ENCODE results near the gene FAT3. TPM values are rescaled to one million over a fixed set of nuclear protein-coding genes. Genes with fewer than 3 reads are reported as not detected.

FAT3 gene
- total and polyA plus RNA-seq, 2 of the 13 experiments (the other 11 are each of a cell fraction or from before 2014, with no cell fraction given): not detected

GRCh38 chr11:92212530-92212929 is 12.1 kb upstream of the FAT3 start:
- Histone ChIP-seq H3K36me3 (replicated peaks in 1 of 2; ENCODE audit: control insufficient read depth in 1 of 2, insufficient read depth in 2 of 2, low read length in 2 of 2) (no peaks in the 10 kb centered on the region), H4K20me1 (ENCODE audit: insufficient read depth, low read length) (no peaks in the 10 kb centered on the region), H3K27ac (ENCODE audit: extremely low read length, insufficient read depth, low read length) (no peak overlapping the region), H3K4me1 (ENCODE audit: insufficient read depth, low read length) (no peaks in the 10 kb centered on the region), H3K9me3 (ENCODE audit: low read length) (no peaks in the 10 kb centered on the region), H3K4me3 (replicated peaks in 1 of 3; ENCODE audit: insufficient read depth in 1 of 3, low read depth in 2 of 3, low read length in 3 of 3) (no peak overlapping the region), H2AFZ (ENCODE audit: low read length) (no peak overlapping the region), H3K79me2 (ENCODE audit: insufficient read depth, low read length) (no peaks in the 10 kb centered on the region), H3K9ac (ENCODE audit: insufficient read depth, low read depth, low read length) (no peak overlapping the region), H3K4me2 (ENCODE audit: low read depth, low read length) (no peak overlapping the region), H3K27me3 (ENCODE audit: control insufficient read depth in 1 of 2, insufficient read depth in 2 of 2, low read length in 2 of 2) (no peaks in the 10 kb centered on the region)
- in situ Hi-C loops (cut with HindIII; ENCODE audit: extremely low pct_ligation_motif_present, low pct_unique_long_range_greater_than_20kb) (no loop called here), intact Hi-C loops (cut with micrococcal nuclease; ENCODE audit: unreplicated experiment) (no loop called here)
- ChIA-PET CTCF (ENCODE audit: low intra/inter-chr PET ratio, low total read pairs) (no interaction called here), POLR2A (no interaction called here)
- no peak for FAIRE-seq
- no peak for DNase-seq (ENCODE audit: low spot score)
- ATAC-seq: no peak
- TF ChIP-seq KLF6 (CRISPR knock-in tag; IDR thresholded peaks at IDR 0.05) (no peak), EHMT2 (IDR thresholded peaks at IDR 0.05; ENCODE audit: borderline replicate concordance, low read depth, low read length) (no peak), ZBTB25 (CRISPR knock-in tag; IDR thresholded peaks at IDR 0.05) (no peak), ZNF800 (CRISPR knock-in tag; IDR thresholded peaks at IDR 0.05) (no peak), SOX6 (IDR thresholded peaks at IDR 0.05) (no peak), SOX6 (CRISPR knock-in tag; IDR thresholded peaks at IDR 0.05) (no peak), ZBTB34 (CRISPR knock-in tag; IDR thresholded peaks at IDR 0.05) (no peak), ZNF253 (CRISPR knock-in tag; IDR thresholded peaks at IDR 0.05; ENCODE audit: borderline replicate concordance) (no peak), FOSL2 (CRISPR knock-in tag; IDR thresholded peaks at IDR 0.05) (no peak), JARID2 (CRISPR knock-in tag; IDR thresholded peaks at IDR 0.05; ENCODE audit: insufficient replicate concordance) (no peak), HNRNPL (IDR thresholded peaks at IDR 0.05; ENCODE audit: low read depth, low read length) (no peak), TRIM24 (CRISPR knock-in tag; IDR thresholded peaks at IDR 0.05) (no peak), ZNF720 (CRISPR knock-in tag; IDR thresholded peaks at IDR 0.05) (no peak), MXI1 (IDR thresholded peaks at IDR 0.05; ENCODE audit: borderline replicate concordance, low read depth, low read length) (no peak), IRF9 (CRISPR knock-in tag; IDR thresholded peaks at IDR 0.05; ENCODE audit: borderline replicate concordance) (no peak), SIX1 (CRISPR knock-in tag; IDR thresholded peaks at IDR 0.05; ENCODE audit: borderline replicate concordance) (no peak)
- BruUV-seq (replicated peaks): no TSS peak
- WGBS (ENCODE audit: low lambda C conversion rate): 0% methylated on average over 1 of the region's 1 CpG
